Suprapubic skin (tissue), 2 donors: ENCODE measurements around the gene PDE6B.

Source experiments
- EP300 ChIP-seq: sonication (generic); formaldehyde crosslinking; IDR thresholded peaks from one replicate; pipeline ENCODE4 v1.6.1; 2017; ENCODE audit warnings: antibody characterized with exemption
- POLR2A ChIP-seq, 2 donors: fragments of 450-650 bp; IDR thresholded peaks; one replicate each; pipeline ENCODE4 v1.6.1; 2017; ENCODE audit warnings: antibody characterized with exemption in 2 of 2, mild to moderate bottlenecking in 2 of 2, moderate library complexity in 2 of 2

GRCh38 chr4:671769-672168 is 46.4 kb downstream of the PDE6B start:
- TF ChIP-seq POLR2A (IDR thresholded peaks at IDR 0.05): no peak
- TF ChIP-seq EP300: no peak
